ENCODE measurements around the gene VBP1.
"Not testable (repeated sequence)": the region's sequence is repeated elsewhere in the genome, so short reads cannot be mapped to it uniquely, and the experiment has no call there.

Gene VBP1

DNA sequence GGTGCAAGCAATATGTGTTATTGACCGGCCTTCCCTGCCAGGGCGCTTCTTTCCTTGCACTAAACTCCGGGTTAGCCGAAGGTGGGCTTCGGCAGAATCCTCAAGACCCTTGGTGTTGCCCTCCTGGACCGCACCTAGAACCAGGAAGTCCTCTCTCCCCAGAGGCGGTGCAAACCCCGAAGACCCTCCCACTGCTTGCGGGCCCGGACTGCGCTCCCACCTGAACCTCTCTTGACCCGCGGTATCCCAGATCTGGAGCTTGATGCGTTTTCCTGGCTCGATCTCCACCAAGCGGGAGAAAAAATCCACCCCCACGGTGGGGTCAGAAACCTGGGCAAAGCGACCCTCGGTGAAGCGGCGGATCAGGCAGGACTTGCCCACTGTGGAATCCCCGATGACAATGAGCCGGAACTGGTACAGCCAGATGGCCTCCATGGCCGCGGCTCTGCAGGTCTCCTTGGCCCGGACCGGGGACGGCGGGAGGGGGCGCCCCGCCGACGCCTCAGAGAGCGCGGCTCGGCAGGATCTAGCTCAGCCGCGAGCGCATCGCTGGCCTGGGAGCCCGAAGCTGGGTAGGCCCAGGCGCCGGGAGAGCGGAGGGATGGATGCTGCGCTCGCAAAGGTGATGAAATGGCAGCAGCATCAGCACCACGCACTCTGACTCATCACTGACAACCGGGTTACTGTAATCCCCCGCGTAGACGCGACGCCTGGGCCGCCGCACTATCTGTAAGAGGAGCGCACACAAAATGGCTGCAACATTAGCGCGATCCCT is 47.8 kb downstream of the VBP1 start, which contains the start of gene RAB39B:
Gene RAB39B, minus strand, starts transcription at position 638 of the 775 bp plus-strand sequence. Its CDS starts 203 bp downstream, at position 435.
- WGBS, 2 experiments (ENCODE audit: insufficient coverage in 2 of 2), result 0 to 1% methylated on average over 11 to 34 of the region's 58 CpGs
- Histone ChIP-seq H3K4me3 (ENCODE audit: extremely low read depth, insufficient read depth, low read length, poor library complexity, severe bottlenecking) (peak within 1 kb of the TSS; percentile 40), H3K4me1 (ENCODE audit: control insufficient read depth, insufficient read depth, low read length, poor library complexity, severe bottlenecking) (no peaks in the 10 kb centered on the region), H3K27ac (ENCODE audit: low read depth, low read length, severe bottlenecking) (no peak within 1 kb of the TSS), H3K36me3 (ENCODE audit: control insufficient read depth, insufficient read depth, low read length) (no peaks in the 10 kb centered on the region), H3K9me3 (ENCODE audit: control insufficient read depth, low read length) (no peaks in the 10 kb centered on the region)

DNA sequence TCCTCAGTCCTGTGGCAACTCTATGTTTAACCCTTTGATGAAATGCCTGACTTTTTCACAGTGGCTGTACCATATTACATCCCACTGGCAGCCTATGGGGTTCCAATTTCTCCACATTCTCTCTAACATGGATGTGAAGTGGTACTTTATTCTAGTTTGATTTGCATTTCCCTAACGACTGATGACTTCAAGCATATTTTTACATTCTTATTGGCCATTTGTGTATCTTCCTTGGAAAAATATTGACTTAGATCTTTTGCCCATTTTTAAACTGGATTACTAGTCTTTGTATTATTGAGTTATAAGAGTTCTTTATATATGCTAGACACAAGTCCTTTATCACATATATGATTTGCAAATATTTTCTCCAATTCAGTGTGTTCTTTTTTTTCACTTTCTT is 50.2 kb downstream of the VBP1 start:
- Histone ChIP-seq H3K4me3 (ENCODE audit: extremely low read depth, insufficient read depth, low read length, poor library complexity, severe bottlenecking) (no peak overlapping the region), H3K27ac (ENCODE audit: low read depth, low read length, severe bottlenecking) (no peak overlapping the region), H3K36me3 (ENCODE audit: control insufficient read depth, insufficient read depth, low read length) (no peaks in the 10 kb centered on the region), H3K9me3 (ENCODE audit: control insufficient read depth, low read length) (no peaks in the 10 kb centered on the region), H3K4me1 (ENCODE audit: control insufficient read depth, insufficient read depth, low read length, poor library complexity, severe bottlenecking) (no peaks in the 10 kb centered on the region)
- no CpG with 5 or more reads among the region's 1 CpG for WGBS, 2 experiments (ENCODE audit: insufficient coverage in 2 of 2)

DNA sequence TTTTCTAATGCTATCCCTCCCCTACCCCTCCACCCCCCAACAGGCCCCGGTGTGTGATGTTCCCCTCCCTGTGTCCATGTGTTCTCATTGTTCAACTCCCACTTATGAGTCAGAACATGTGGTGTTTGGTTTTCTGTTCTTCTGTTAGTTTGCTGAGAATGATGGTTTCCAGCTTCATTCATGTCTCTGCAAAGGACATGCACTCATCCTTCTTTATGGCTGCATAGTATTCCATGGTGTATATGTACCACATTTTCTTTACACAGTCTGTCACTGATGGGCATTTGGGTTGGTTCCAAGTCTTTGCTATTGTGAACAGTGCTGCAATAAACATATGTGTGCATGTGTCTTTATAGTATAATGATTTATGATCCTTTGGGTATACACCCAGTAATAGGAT is 51.7 kb downstream of the VBP1 start:
- H3K27ac ChIP-seq (ENCODE audit: low read depth, low read length, severe bottlenecking); H3K4me3 ChIP-seq (ENCODE audit: extremely low read depth, insufficient read depth, low read length, poor library complexity, severe bottlenecking); H3K36me3 ChIP-seq (ENCODE audit: control insufficient read depth, insufficient read depth, low read length); H3K9me3 ChIP-seq (ENCODE audit: control insufficient read depth, low read length); H3K4me1 ChIP-seq (ENCODE audit: control insufficient read depth, insufficient read depth, low read length, poor library complexity, severe bottlenecking): not testable (repeated sequence)
- WGBS, 2 experiments (ENCODE audit: insufficient coverage in 2 of 2), result no CpG with 5 or more reads among the region's 1 CpG

DNA sequence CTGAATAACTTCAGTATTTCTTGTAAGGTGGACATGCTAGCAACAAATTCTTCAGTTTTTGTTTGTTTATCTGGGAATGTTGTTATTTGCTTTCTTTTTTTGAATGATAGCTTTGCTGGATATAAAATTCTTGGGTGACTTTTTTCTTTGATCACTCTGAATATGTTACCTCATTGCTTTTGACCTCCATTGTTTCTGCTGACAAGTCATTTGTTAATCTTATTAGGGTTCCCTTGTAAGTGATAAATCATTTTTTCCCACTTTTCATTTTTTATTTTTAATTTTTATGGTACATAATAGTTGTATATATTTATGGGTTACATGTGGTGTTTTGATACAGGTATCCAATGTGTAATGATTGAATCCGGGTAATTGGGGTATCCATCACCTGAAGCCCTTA is 54.7 kb downstream of the VBP1 start:
- WGBS, 2 experiments (ENCODE audit: insufficient coverage in 2 of 2), result no CpG with 5 or more reads among the region's 1 CpG
- no peaks in the 10 kb centered on the region for H3K9me3 ChIP-seq (ENCODE audit: control insufficient read depth, low read length)
- no peaks in the 10 kb centered on the region for H3K4me1 ChIP-seq (ENCODE audit: control insufficient read depth, insufficient read depth, low read length, poor library complexity, severe bottlenecking)
- no peak overlapping the region for H3K4me3 ChIP-seq (ENCODE audit: extremely low read depth, insufficient read depth, low read length, poor library complexity, severe bottlenecking)
- no peaks in the 10 kb centered on the region for H3K36me3 ChIP-seq (ENCODE audit: control insufficient read depth, insufficient read depth, low read length)
- no peak overlapping the region for H3K27ac ChIP-seq (ENCODE audit: low read depth, low read length, severe bottlenecking)

DNA sequence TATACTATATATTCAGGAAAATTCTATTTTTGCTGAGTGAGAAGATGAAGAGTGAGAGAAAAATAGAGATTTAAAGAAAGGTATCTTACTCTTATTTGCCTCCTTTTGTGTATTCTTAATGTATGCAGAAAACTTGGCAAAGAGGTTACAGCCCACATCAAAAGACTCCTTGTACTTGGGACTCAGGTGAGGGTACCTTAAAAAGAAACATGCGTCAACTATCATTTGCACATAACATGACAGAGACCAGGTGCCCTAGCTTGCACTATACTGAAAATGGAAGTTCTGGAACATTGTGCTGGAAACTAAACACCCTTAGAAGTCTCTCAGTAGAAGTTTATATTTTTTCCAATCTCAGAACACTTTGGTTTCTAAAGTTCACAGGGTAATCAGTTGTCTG is 63.6 kb downstream of the VBP1 start:
- WGBS, 2 experiments (ENCODE audit: insufficient coverage in 2 of 2), result no CpG with 5 or more reads among the region's 1 CpG
- no peak overlapping the region for H3K27ac ChIP-seq (ENCODE audit: low read depth, low read length, severe bottlenecking)

More for the DNA sequence above, 63.6 kb downstream of the VBP1 start:
- no peaks in the 10 kb centered on the region for H3K36me3 ChIP-seq (ENCODE audit: control insufficient read depth, insufficient read depth, low read length)
- H3K4me1 ChIP-seq (ENCODE audit: control insufficient read depth, insufficient read depth, low read length, poor library complexity, severe bottlenecking), result no peaks in the 10 kb centered on the region
- no peaks in the 10 kb centered on the region for H3K9me3 ChIP-seq (ENCODE audit: control insufficient read depth, low read length)
- no peak overlapping the region for H3K4me3 ChIP-seq (ENCODE audit: extremely low read depth, insufficient read depth, low read length, poor library complexity, severe bottlenecking)
